Heart left ventricle (tissue), 16 donors: Measurements from ENCODE around the gene TGIF1. TPM values are rescaled to one million over a fixed set of nuclear protein-coding genes. Genes with fewer than 3 reads are reported as not detected.

Experiments used
- ATAC-seq, 4 donors: fragments of 200-7000 bp; cut with Tn5 transposase; one replicate each; pipeline ENCODE4 v1.9.1; 2020 to 2022; ENCODE audit warnings: moderate library complexity in 4 of 4, mild to moderate bottlenecking in 3 of 4, moderate number of reproducible peaks in 1 of 4
- DNase-seq, 5 donors: peaks; one replicate each; pipeline ENCODE4 v3.0.0-alpha.2; 2020
- H3K27ac ChIP-seq, 12 donors: fragments of 200-600 bp; sonication (generic) in 4 of 12; one replicate each; pipeline versions ENCODE4 v1.5.0 to v1.8.0; 2016 to 2022; ENCODE audit warnings: mild to moderate bottlenecking in 2 of 12
- H3K27me3 ChIP-seq, 9 donors: fragments of 200-600 bp; sonication (generic) in 2 of 9; one replicate each; pipeline versions ENCODE4 v1.5.1 to v1.8.0; 2016 to 2022; ENCODE audit warnings: mild to moderate bottlenecking in 3 of 9
- H3K36me3 ChIP-seq, 9 donors: fragments of 200-600 bp; sonication (generic) in 2 of 9; one replicate each; pipeline versions ENCODE4 v1.5.0 to v1.8.0; 2018 to 2022; ENCODE audit warnings: mild to moderate bottlenecking in 2 of 9
- H3K4me1 ChIP-seq, 12 donors: fragments of 200-600 bp; sonication (generic) in 4 of 12; one replicate each; pipeline versions ENCODE4 v1.5.0 to v1.8.0; 2016 to 2022; ENCODE audit warnings: mild to moderate bottlenecking in 3 of 12
- H3K4me3 ChIP-seq, 12 donors: fragments of 200-600 bp; sonication (generic) in 4 of 12; one replicate each; pipeline versions ENCODE4 v1.5.0 to v1.8.0; 2017 to 2022; ENCODE audit warnings: mild to moderate bottlenecking in 9 of 12, moderate library complexity in 4 of 12
- H3K9me3 ChIP-seq, 12 donors: fragments of 200-600 bp; sonication (generic) in 4 of 12; one replicate each; pipeline versions ENCODE4 v1.5.0 to v1.8.0; 2016 to 2022; ENCODE audit warnings: mild to moderate bottlenecking in 1 of 12
- CTCF ChIP-seq, 12 donors: fragments of 200-600 bp; sonication (generic) in 4 of 12; IDR thresholded peaks; one replicate each; pipeline versions ENCODE4 v1.5.0 to v1.8.0; 2018 to 2022; ENCODE audit warnings: antibody characterized with exemption in 12 of 12, mild to moderate bottlenecking in 5 of 12
- POLR2A ChIP-seq, 2 donors: fragments of 450-650 bp; IDR thresholded peaks; one replicate each; pipeline ENCODE4 v1.6.1; 2017; ENCODE audit warnings: antibody characterized with exemption in 2 of 2, mild to moderate bottlenecking in 2 of 2, moderate library complexity in 2 of 2
- whole genome bisulfite sequencing, 4 donors: extraction: QIAGEN DNeasy Blood & Tissue Kit in 2 of 4; methylation state at CpG; one replicate each; pipeline versions ENCODE4 v1.1.5 to v1.1.7; 2013 to 2018; 5-methylcytosine and 5-hydroxymethylcytosine counted together
- intact Hi-C, 10 donors: fragments of 100-400 bp; cut with DNase I; formaldehyde crosslinking; loops; one replicate each; pipeline versions ENCODE4 v1.11.1 to v1.14.2; 2022
- polyA plus RNA-seq, 2 donors: library from polyadenylated mRNA; stranded (reverse); fragments of 200-250 nt; gene quantifications; one replicate each; pipeline ENCODE4 v1.2.3, GENCODE V29; 2013
- total RNA-seq, 9 donors: library from RNA; depleted of rRNA in 2 of 9; stranded (reverse); fragments of >200 nt in 2 of 9; fragmentation: NEBNext Ultra II Directional in 3 of 9; extraction: Animal tissue kit (Norgen Biotek cat#: 25700) in 3 of 9; gene quantifications; one replicate each; pipeline versions ENCODE4 v1.1.0 to v1.2.4, GENCODE V29; 2016 to 2023
- donor health status: ischemic (EF 13 %, LVEDD 7.1; RV severe dilation, severe dysfunction).
- donor health status: healthy with polysubstance abuse.
- donor health status: DM: no; HTN: yes; CAD: no.
- donor health status: DM: no; HTN: no; CAD: no.
- donor health status: ischemic (EF 25% LVEDD 6.9; RV normal size, moderate dysfunction).
- donor health status: ischemic (EF 25% LVEDD 5.7; RV mildly dilated, moderate dysfunction).
- donor health status: healthy.
- donor health status: DM: yes; HTN: yes; CAD: no.
- donor health status: ischemic (EF 35%, LVEDD 5.7; RV mildly dilated, moderate dysfunction).
- donor health status: nonischemic (EF 11% LVEDD 7.7; RV severe dilation, severe dysfunction).
- donor health status: DM: yes; HTN: yes; CAD: no.
- donor health status: PGD.
- donor health status: ischemic (EF 29% LVEDD 5.4; RV normal size, mild dysfunction).
- donor health status: nonischemic (EF 23%, LVEDD 6.1; RV moderate dilation, normal function).

The TGIF1 gene
- total and polyA plus RNA-seq, 11 donors: 5.0 to 37.5 (median 15.4) TPM

- intact Hi-C loops: no loop called here
- 86 to 93% (median 91%) methylated on average over 5 of the region's 5 CpGs for WGBS, 4 donors
- Histone ChIP-seq H3K27me3 (no peaks in the 10 kb centered on the region), H3K4me3 (no peak overlapping the region), H3K9me3 (no peaks in the 10 kb centered on the region), H3K36me3 (no peaks in the 10 kb centered on the region), H3K4me1 (no peaks in the 10 kb centered on the region), H3K27ac (no peak overlapping the region)
- TF ChIP-seq POLR2A (IDR thresholded peaks at IDR 0.05): no peak
- TF ChIP-seq CTCF (IDR thresholded peaks at IDR 0.05): no peak
- DNase-seq (no peak), ATAC-seq (no peak)
These were observed 22.0 kb upstream of the TGIF1 start for GRCh38 chr18:3427944-3428343.

GRCh38 chr18:3429121-3429520, 20.9 kb upstream of the TGIF1 start:
- ATAC-seq (no peak), DNase-seq (no peak)
- Histone ChIP-seq H3K36me3 (no peaks in the 10 kb centered on the region), H3K4me1 (no peaks in the 10 kb centered on the region), H3K27ac (no peak overlapping the region), H3K9me3 (no peaks in the 10 kb centered on the region), H3K27me3 (no peaks in the 10 kb centered on the region), H3K4me3 (no peak overlapping the region)
- intact Hi-C loops: no loop called here
- 88 to 94% (median 93%) methylated on average over 3 of the region's 3 CpGs for WGBS, 4 donors
- TF ChIP-seq CTCF (IDR thresholded peaks at IDR 0.05) (no peak), POLR2A (IDR thresholded peaks at IDR 0.05) (no peak)

- no peak for DNase-seq
- Histone ChIP-seq H3K27ac (no peak overlapping the region), H3K27me3 (no peaks in the 10 kb centered on the region), H3K4me3 (no peak overlapping the region), H3K9me3 (no peaks in the 10 kb centered on the region), H3K4me1 (no peaks in the 10 kb centered on the region), H3K36me3 (no peaks in the 10 kb centered on the region)
- WGBS, 4 donors: 80 to 88% (median 84%) methylated on average over 4 of the region's 4 CpGs
- intact Hi-C loops: loop anchor here in 1 of 10 donors (5.0 kb wide), 1 partner anchor 137 kb away; no protein-coding TSS in a partner anchor
- TF ChIP-seq CTCF (IDR thresholded peaks at IDR 0.05): no peak
- no peak for TF ChIP-seq POLR2A (IDR thresholded peaks at IDR 0.05)
- no peak for ATAC-seq
These were observed 15.3 kb upstream of the TGIF1 start for GRCh38 chr18:3434685-3435084.

GRCh38 chr18:3440341-3440740, 9.6 kb upstream of the TGIF1 start:
- ATAC-seq: no peak
- Histone ChIP-seq H3K27me3 (no peaks in the 10 kb centered on the region), H3K36me3 (no peaks in the 10 kb centered on the region), H3K4me3 (no peak overlapping the region), H3K4me1 (peaks cover 0 to 3% (median 0%) of the 10 kb centered on the region in 12 donors), H3K27ac (no peak overlapping the region), H3K9me3 (no peaks in the 10 kb centered on the region)
- DNase-seq: no peak
- intact Hi-C loops: no loop called here
- WGBS, 4 donors: 93 to 96% (median 95%) methylated on average over 5 of the region's 5 CpGs
- no peak for TF ChIP-seq POLR2A (IDR thresholded peaks at IDR 0.05)
- TF ChIP-seq CTCF (IDR thresholded peaks at IDR 0.05): no peak
